Stimulated activated CD4-positive, alpha-beta T cell treated with anti-CD3 and anti-CD28 coated beads, Interleukin-12 subunit alpha, Interleukin-12 subunit beta, amount 100 ng/mL, for 24 hours (primary cell): ENCODE measurements around the gene GNG4.
A peak's percentile ranks its signal among the peaks of the same experiment; 100 is the strongest.
"Not testable (repeated sequence)": the region's sequence is repeated elsewhere in the genome, so short reads cannot be mapped to it uniquely, and the experiment has no call there.

Experiments used
- DNase-seq, 2 experiments: peaks; one replicate each; pipeline ENCODE4 v3.0.0-alpha.2; 2020; ENCODE audit warnings: low read depth in 2 of 2

The GNG4 gene

GRCh38 chr1:235650341-235651169 is 971 bp upstream of the GNG4 start:
- no peak for DNase-seq

GRCh38 chr1:235648954-235649367 is 623 bp downstream of the GNG4 start:
- peak; percentile 17 to 45 for DNase-seq

GRCh38 chr1:235648407-235648907 is 1.1 kb downstream of the GNG4 start:
- no peak for DNase-seq

DNA sequence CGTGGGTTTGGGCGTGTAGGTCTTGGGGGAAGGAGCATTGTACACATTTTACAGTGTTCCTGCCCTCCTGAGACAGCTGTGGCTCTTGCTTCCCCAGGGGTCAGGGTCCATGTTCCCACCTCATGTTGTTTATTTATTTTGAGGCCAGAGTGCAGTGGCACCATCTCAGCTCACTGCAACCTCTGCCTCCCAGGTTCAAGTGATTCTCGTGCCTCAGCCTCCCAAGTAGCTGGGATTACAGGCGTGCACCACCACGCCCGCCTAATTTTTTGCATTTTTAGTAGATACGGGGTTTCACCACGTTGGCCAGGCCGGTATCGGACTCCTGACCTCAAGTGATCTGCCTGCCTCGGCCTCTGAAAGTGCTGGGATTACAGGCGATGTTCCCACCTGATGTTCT is 2.0 kb downstream of the GNG4 start:
- not testable (repeated sequence) for DNase-seq

DNA sequence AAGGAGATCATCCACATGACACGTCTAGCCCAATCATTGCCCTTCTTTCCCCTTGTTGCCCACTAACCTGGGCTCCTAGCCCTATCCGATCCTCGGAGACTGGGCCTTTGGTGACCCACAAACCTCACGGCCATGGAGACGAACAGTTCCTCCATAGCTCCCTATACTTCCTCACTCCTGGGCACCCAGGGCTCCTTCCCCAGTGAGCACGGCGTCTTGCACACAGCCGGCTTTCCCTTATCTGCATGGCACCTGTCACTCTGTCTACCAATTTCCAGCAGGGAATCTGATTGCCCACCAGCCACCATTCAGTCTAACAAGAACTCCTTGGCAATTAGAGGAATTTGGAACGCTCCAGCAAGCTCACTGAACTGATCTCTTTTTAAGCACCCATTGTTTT is 3.1 kb downstream of the GNG4 start:
- no peak for DNase-seq

- no peak for DNase-seq
These were observed 4.8 kb downstream of the GNG4 start for GRCh38 chr1:235644693-235645305.

DNA sequence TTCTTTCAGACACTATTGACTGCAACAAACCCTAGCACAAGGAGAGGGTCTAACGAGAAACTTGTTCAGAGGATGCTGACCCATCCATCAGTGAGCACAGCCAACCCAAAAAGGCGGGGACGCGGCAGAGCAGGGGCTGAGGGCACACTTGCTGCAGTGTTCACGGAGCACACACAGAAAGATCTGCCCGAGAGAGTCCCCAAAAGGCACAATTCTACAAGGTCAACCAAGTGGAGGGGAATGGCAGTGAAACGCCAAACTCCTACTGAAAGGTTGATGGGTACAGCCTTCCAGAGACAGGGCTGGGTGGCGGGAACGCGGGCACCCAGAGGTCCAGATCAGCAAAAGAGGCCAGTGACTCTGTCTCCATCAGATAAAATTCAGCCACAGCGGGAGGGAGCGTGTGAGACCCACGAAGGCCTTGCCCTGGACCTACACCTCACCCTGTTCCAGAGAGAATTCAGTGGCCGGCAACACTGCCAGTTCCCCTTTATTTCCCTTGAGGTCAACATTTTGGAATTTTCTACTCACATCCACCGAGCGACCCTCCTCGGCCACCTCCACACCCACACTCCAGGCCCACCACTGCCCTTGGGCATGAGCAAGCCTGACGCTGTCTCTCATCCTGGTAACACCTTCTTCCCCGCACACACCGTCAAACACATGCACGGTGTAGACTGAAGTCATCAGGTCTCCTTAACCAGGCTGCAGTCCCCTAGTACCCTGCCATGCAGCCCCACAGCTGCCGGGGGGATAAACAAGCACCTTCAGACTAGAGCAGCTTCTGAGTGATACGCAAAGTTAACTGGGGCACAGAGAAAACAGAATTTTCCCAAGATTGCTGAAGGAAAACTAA is 5.5 kb downstream of the GNG4 start:
- no peak for DNase-seq

DNA sequence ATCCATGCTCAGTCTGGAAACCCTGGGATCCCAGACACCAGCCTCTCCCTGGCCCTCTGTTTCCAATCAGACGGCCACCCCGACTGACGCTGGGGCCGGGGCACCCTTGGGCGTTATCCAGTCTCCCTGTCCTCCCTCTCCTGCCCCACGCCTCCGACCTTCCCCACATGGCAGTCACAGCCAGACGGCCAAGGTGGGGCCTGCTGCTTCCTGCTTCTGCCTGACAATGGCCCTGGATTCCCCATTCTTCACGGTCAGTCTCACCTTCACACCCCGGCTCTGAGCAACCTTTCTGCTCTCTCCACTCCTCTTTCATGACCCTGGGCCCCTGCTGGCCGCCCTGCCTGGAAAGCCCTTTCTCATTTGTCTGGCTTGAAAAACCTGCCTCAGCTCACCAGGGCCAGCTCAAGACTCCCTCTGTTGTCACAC is 6.6 kb downstream of the GNG4 start:
- no peak for DNase-seq

DNA sequence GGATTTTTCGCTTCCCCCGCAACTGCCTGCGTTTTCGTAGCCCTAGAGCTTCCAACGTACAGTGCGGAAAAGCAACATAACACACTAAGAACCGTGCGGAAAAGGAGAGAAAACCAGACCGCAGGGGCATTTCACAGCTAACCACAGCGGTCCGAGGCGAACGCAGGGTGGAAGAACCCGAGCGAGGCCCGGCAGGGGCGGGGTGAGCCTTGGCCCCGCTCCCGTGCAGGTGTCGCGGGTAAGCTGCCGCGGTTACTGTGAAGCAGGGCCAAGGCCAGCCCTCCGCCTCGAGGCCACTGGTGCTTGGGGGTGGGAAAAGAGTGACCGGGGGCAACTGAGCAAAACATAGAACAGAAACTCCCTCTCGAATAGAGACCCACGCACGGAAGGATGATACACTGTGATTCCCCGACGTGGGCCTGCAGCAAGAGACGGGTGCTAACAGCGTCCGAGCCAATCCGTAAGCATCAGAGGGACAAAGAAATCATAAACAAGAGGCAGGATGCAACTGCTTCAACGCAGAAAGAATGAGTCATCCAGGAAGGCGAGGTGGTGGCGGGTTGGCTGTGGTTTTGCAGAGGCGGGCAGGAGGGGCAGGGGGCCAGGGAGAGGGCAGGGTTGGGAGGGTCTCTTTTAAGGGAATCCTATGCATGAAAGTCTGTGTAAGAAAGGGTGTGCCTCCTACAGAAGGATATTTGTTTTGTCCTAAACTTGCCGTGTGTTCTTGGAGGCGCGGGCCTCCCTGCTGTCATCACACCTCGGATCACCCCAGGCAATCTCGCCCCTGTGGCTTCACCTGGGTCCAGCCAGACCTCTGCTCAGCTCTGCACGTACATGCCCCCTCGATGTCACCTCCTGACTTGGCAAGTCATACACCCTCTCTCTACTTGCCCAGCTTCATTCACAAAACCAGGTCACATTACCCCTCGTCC is 7.3 kb downstream of the GNG4 start:
- peak; percentile 23 to 50 for DNase-seq

- no peak for DNase-seq
These were observed 9.0 kb downstream of the GNG4 start for GRCh38 chr1:235640580-235640979.

DNA sequence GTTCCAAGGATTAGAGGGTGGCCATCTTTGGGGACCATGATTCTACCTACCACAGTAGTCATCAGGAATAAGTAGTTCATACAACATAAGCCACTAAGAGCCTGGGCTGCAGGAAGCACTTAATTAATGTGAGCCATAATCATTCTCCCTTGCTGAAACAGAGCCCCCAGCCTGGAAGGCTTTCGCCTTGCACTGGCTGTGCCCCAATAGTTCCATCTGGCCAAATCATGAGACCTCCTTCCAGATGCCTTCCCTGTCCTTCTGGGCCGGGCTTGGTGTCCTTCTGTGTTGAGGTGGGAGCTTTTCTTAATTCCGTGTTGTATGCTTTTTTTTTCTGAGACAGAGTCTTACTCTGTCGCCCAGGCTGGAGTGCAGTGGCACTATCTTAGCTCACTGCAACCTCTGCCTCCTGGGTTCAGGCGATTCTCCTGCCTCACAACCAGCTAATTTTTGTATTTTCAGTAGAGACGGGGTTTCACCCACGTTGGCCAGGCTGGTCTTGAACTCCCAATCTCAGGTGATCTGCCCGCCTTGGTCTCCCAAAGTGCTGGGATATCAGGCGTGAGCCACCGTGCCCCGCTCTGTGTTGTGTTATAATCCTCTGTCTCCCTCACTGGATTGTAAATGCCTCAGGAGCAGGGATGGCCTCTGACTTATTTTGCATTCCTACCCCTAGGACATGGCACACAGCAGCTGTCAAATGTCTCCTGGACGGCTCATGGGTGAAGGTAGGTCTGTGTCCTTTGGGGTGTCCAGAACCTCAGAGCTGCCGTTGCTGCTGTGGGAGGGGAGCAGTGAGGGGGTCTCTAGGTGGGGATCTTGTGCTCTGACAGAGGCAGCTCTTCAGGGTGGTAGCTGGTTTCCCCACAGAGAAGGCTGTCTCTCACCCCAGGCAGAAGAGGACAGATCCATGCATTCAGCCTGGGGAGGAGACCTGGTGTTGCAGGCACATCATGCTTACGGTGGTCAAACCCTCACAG is 10.1 kb downstream of the GNG4 start:
- DNase-seq: no peak

GRCh38 chr1:235638612-235639011 is 11.0 kb downstream of the GNG4 start:
- not testable (repeated sequence) for DNase-seq

DNA sequence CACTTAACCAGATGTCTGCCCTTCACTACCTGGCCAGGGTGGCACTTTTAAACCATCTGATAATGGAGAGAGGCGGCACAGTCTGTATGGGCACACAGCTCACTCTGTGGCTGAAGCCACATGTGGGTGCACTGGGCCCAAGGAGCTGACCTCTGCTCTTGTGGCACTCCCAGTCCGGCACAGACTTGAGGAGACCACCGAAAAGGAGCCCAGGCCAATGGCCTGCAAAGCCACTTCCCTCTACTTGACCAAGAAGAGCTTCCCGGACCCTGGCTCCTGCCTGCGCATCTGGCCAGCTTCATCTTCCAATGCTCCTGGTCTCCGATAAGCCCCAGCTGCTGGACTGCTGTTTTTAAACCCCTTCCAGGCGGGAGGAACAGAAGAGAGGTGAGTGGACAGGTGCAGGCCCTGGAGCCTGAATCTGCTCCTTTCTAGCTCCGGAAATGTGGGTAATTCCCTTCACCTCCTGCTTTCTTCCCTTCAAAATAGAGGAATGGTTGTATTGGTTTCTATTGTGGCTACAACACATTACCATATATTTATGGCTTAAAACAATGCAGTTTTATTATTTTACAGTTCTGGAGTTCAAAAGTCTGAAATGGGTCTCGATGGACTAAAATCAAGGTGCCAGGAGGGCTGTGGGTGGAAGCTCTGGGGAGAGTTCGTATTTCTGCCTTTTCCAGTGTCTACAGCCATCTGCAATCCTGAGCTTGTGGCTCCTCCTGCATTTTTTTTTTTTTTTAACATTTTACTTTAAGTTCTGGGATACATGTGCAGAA is 11.6 kb downstream of the GNG4 start:
- DNase-seq: no peak

- no peak for DNase-seq
These were observed 13.5 kb downstream of the GNG4 start for GRCh38 chr1:235635938-235636662.

DNA sequence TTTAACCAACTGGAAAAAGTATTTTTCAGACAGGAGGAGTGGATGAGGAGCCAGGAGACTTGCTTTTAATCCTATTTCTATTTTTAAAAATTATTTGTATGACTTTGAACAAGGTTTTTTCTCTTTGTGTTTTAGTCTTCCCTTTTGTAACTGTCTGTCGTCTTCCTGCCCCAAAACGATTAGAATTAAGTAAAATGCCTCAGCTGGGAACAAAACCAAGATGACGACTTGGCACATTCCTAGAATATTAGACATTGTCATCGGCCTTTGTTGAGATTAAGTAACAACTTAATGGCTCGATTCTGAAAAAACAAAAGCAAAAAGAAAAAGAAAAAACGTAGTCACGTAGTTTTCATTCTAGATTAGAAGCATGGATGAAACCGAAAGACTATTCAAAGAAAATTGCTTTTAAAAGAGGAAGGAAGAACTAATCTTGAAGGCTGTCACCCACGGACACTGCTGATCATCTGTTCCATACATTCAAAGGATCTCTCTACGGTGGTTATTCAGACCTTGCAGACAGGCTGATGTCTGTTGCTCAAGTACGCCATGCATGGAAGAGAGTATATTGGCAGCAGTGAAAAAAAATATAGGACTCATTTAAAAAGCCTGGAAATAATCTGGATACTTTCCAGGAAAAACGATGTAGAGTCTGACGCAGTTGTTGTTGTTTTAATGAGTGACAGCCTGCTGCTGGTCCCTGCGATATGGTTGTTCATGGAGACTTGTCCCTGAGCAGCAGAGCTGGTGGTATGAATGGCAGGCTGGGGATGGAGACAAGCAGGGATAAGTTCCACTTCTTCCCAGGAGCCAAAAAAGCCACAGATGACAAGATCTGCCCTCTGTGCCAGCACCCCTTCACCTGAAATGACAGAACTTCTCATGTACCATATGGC is 16.8 kb downstream of the GNG4 start:
- DNase-seq: no peak

- no peak for DNase-seq
These were observed 17.8 kb downstream of the GNG4 start for GRCh38 chr1:235631816-235632215.

DNA sequence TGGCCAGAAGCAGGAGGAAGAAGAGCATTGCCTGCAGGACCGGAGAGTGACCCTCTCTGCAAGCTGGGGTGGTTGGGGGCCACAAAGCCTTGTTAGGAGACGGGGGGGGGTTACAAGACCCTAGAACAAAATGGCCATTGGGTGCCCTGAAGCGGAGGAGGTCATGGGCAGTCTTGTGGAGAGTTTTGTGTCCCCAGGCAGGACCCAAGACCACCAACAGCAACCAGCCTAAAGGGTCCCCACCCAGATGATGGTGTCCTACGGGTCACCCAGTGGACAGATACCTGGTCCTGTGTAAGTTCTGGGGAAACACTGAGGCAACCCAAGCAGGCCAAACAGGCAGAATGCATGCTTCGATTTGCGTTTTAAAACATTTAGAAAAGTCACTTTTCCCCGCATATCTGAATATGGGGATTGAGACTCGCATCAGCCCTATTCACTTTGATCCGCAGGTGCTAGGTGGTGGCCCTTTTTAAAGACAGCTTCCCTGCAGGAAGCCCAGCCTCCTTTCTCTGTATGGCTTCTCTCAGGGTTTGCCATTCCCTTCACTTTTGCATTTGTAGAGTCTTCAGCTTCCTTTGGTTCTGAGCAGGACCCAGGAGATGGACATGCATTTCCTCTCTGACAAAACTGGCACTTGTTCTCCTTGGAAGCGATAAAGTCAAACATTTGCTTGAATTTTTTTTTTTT is 21.1 kb downstream of the GNG4 start:
- no peak for DNase-seq
